ENCODE results near the gene RIOK2. TPM values are rescaled to one million over a fixed set of nuclear protein-coding genes. Genes with fewer than 3 reads are reported as not detected.
A peak's percentile ranks its signal among the peaks of the same experiment; 100 is the strongest.

RIOK2 gene
- total and polyA plus RNA-seq, 9 of the 15 experiments (the other 6 are each of a cell fraction or from before 2014, with no cell fraction given): 22.9 to 97.6 (median 47.8) TPM

DNA sequence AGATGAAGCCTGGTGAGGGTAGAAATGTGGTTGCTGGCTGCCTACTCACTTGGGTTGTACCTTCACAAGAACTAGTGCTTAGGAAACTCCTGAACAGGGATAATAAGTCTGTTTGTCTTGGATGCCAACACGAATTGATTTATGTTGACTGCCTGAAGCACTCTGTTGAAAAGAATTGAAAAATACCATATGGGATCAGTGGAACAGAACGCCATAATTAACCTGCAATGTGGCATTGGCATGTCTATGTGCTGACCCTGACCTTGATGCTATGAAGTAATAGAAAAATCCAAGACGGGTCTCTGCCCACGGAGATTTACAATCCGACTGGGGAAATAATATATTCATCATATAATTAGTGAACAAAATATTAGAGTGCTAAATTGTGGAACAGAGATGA lies 51.1 kb downstream of the RIOK2 start (continued):
- TF ChIP-seq HMGN3 (IDR thresholded peaks at IDR 0.05; ENCODE audit: borderline replicate concordance, extremely low read depth, insufficient read length, low read depth, low read length): no peak
- no peak for TF ChIP-seq U2AF2 (optimal IDR thresholded peaks at IDR 0.05; ENCODE audit: low read depth, low read length)
- no peak for TF ChIP-seq MYBL2 (IDR thresholded peaks at IDR 0.05; ENCODE audit: low read depth)
- no peak for TF ChIP-seq MYBL2 (CRISPR knock-in tag; IDR thresholded peaks at IDR 0.05; ENCODE audit: borderline replicate concordance)
- TF ChIP-seq ARID1B (IDR thresholded peaks at IDR 0.05): no peak

DNA sequence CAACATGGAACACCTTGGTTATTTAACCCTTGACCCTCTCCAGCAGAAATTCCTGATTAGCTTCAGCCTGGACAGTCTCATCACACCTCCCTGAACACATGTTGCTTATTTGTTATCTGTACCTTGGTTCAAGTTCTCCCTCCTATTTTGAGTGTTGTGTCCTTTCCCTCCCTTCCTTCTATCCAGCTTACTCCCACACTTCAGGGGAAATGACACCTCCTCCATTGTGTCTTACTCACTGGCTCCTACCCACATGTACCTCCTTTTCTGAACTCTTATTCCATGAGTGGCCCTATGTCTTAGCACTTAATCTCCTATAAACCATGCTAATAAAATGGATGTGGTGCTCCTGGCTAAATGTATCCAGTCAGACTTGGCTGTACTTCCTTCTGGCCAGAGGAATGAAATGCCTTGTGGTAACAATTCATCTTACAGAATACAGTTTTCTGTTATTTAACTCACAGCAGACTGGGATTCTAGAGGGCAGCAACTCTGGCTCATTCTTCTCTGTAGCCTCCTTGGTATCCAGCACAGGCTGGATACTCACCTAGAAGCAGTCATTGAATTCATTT lies 51.8 kb downstream of the RIOK2 start:
- Histone ChIP-seq H2AFZ (ENCODE audit: low read depth, low read length) (no peak overlapping the region), H3K9me1 (ENCODE audit: control insufficient read depth, insufficient read depth, low read length) (no peaks in the 10 kb centered on the region), H3K27ac (ENCODE audit: extremely low read depth, low read depth, low read length) (no peak overlapping the region), H3K4me3 (no peak overlapping the region), H3K36me3 (ENCODE audit: control insufficient read depth, insufficient read depth, low read length) (no peaks in the 10 kb centered on the region), H3K4me2 (ENCODE audit: insufficient read depth, low read length) (no peak overlapping the region), H4K20me1 (replicated peaks; ENCODE audit: control insufficient read depth, insufficient read depth, low read length) (no peaks in the 10 kb centered on the region), H3K9ac (ENCODE audit: insufficient read depth in 1 of 2, low read depth in 2 of 2, low read length in 2 of 2) (no peak overlapping the region), H3K79me2 (ENCODE audit: control insufficient read depth, insufficient read depth, low read length) (no peaks in the 10 kb centered on the region), H3K9me3 (replicated peaks; ENCODE audit: control insufficient read depth, insufficient read depth, low read depth, low read length) (no peaks in the 10 kb centered on the region), H3K27me3 (ENCODE audit: control insufficient read depth in 2 of 2, insufficient read depth in 2 of 2, low read length in 2 of 2) (no peaks in the 10 kb centered on the region), H3K4me1 (replicated peaks in 1 of 2; ENCODE audit: control insufficient read depth in 2 of 2, insufficient read depth in 2 of 2, low read length in 2 of 2) (peaks cover 0 to 12% of the 10 kb centered on the region in 2 experiments; a peak in 2 of 5 replicates)
- intact Hi-C loops (cut with micrococcal nuclease) (no loop called here), in situ Hi-C loops (cut with MboI) (no loop called here)
- ChIA-PET CTCF (ENCODE audit: low intra/inter-chr PET ratio) (no interaction called here), POLR2A (no interaction called here)
- BruUV-seq (replicated peaks): no TSS peak
- FAIRE-seq (no peak), DNase-seq (ENCODE audit: extremely low read depth in 1 of 4, low spot score in 3 of 4) (no peak), ATAC-seq (no peak)
- TF ChIP-seq, protein P1, sequence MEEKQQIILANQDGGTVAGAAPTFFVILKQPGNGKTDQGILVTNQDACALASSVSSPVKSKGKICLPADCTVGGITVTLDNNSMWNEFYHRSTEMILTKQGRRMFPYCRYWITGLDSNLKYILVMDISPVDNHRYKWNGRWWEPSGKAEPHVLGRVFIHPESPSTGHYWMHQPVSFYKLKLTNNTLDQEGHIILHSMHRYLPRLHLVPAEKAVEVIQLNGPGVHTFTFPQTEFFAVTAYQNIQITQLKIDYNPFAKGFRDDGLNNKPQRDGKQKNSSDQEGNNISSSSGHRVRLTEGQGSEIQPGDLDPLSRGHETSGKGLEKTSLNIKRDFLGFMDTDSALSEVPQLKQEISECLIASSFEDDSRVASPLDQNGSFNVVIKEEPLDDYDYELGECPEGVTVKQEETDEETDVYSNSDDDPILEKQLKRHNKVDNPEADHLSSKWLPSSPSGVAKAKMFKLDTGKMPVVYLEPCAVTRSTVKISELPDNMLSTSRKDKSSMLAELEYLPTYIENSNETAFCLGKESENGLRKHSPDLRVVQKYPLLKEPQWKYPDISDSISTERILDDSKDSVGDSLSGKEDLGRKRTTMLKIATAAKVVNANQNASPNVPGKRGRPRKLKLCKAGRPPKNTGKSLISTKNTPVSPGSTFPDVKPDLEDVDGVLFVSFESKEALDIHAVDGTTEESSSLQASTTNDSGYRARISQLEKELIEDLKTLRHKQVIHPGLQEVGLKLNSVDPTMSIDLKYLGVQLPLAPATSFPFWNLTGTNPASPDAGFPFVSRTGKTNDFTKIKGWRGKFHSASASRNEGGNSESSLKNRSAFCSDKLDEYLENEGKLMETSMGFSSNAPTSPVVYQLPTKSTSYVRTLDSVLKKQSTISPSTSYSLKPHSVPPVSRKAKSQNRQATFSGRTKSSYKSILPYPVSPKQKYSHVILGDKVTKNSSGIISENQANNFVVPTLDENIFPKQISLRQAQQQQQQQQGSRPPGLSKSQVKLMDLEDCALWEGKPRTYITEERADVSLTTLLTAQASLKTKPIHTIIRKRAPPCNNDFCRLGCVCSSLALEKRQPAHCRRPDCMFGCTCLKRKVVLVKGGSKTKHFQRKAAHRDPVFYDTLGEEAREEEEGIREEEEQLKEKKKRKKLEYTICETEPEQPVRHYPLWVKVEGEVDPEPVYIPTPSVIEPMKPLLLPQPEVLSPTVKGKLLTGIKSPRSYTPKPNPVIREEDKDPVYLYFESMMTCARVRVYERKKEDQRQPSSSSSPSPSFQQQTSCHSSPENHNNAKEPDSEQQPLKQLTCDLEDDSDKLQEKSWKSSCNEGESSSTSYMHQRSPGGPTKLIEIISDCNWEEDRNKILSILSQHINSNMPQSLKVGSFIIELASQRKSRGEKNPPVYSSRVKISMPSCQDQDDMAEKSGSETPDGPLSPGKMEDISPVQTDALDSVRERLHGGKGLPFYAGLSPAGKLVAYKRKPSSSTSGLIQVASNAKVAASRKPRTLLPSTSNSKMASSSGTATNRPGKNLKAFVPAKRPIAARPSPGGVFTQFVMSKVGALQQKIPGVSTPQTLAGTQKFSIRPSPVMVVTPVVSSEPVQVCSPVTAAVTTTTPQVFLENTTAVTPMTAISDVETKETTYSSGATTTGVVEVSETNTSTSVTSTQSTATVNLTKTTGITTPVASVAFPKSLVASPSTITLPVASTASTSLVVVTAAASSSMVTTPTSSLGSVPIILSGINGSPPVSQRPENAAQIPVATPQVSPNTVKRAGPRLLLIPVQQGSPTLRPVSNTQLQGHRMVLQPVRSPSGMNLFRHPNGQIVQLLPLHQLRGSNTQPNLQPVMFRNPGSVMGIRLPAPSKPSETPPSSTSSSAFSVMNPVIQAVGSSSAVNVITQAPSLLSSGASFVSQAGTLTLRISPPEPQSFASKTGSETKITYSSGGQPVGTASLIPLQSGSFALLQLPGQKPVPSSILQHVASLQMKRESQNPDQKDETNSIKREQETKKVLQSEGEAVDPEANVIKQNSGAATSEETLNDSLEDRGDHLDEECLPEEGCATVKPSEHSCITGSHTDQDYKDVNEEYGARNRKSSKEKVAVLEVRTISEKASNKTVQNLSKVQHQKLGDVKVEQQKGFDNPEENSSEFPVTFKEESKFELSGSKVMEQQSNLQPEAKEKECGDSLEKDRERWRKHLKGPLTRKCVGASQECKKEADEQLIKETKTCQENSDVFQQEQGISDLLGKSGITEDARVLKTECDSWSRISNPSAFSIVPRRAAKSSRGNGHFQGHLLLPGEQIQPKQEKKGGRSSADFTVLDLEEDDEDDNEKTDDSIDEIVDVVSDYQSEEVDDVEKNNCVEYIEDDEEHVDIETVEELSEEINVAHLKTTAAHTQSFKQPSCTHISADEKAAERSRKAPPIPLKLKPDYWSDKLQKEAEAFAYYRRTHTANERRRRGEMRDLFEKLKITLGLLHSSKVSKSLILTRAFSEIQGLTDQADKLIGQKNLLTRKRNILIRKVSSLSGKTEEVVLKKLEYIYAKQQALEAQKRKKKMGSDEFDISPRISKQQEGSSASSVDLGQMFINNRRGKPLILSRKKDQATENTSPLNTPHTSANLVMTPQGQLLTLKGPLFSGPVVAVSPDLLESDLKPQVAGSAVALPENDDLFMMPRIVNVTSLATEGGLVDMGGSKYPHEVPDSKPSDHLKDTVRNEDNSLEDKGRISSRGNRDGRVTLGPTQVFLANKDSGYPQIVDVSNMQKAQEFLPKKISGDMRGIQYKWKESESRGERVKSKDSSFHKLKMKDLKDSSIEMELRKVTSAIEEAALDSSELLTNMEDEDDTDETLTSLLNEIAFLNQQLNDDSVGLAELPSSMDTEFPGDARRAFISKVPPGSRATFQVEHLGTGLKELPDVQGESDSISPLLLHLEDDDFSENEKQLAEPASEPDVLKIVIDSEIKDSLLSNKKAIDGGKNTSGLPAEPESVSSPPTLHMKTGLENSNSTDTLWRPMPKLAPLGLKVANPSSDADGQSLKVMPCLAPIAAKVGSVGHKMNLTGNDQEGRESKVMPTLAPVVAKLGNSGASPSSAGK (IDR thresholded peaks at IDR 0.05): peak; percentile 59; the same call in 1 of the 2 replicates
- peak; percentile 40 for TF ChIP-seq L3MBTL2 (IDR thresholded peaks at IDR 0.05)
- no peak for TF ChIP-seq ZNF512 (tag; IDR thresholded peaks at IDR 0.05)

All from K562 (cell line).